HG02571 (cell line): ENCODE results near the gene VNN1.
"Not testable (repeated sequence)": the region's sequence is repeated elsewhere in the genome, so short reads cannot be mapped to it uniquely, and the experiment has no call there.

Experiments
- ATAC-seq: cut with Tn5 transposase; IDR thresholded peaks from one replicate; pipeline ENCODE4 v1.9.1; 2021; ENCODE audit warnings: mild to moderate bottlenecking, moderate library complexity; ENCODE audit not compliant: unreplicated experiment

Gene VNN1

DNA sequence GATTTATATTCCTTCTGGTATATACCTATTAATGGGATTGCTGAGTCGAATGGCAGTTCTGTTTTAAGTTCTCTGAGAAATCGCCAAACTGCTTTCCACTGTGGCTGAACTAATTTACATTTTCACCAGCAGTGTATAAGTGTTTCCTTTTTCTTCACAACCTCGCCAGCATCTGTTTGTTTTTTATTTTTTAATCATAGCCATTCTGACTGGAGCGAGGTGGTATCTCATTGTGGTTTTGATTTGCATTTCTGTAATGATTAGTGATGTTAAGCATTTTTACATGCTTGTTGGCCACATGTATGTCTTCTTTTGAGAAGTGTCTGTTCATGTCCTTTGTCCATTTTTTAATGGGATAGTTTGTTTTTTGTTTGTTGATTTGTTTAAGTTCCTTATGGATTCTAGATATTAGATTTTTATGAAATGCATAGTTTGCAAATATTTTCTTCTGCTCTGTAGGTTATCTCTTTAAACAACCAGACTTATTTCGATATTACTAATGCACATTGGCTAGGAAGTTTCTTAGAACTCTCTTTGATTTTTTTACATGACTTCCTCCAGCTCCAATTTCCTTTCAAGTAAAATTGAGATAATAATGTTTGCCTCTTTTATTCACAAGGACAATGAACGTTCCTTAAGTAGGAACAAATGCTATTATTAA lies 12.2 kb upstream of the VNN1 start:
- ATAC-seq: peak; percentile 54

DNA sequence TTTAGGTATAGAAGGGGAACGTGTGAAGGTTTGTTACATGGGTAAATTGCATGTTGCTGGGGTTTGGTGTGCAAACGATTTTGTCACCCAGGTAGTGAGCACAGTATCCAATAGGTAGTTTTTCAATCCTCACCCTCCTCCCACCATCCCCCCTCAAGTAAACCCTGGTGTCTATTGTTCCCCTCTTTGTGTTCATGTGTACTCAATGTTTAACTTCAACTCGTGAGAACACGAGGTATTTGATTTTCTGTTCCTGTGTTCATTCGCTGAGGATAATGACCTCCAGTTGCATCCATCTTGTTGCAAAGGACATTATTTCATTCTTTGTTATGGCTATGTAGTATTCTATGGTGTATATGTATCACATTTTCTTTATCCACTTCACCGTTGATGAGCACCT lies 11.6 kb upstream of the VNN1 start:
- peak; percentile 15 for ATAC-seq

DNA sequence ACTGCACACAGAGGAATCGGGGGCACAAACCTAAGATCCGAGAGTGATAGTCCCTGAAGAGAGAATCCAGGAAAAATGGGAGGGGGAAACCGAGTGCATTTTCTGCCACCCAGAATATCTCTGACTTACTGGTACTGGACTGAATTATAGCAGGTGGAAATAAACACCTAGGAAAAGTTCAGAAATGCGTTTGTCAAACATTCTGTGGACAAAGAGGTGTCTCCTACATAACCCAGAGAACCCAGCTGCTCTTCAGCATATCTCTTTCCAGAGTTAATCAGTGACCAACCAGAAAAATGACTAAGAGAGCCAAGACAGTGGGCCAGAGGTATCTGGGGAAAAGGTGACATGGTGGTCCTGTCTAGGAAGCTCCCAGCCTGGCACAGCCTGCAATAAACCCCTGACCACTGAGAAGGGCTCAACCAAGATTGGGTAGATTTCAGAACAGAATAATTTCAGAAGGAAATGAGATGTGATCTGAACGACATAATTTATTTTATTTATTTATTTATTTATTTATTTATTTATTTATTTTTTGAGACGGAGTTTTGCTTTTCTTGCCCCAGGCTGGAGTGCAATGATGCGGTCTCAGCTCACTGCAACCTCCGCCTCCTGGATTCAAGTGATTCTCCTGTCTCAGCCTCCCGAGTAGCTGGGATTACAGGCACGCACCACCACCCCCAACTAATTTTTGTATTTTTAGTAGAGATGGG lies 6.0 kb upstream of the VNN1 start:
- ATAC-seq: no peak

DNA sequence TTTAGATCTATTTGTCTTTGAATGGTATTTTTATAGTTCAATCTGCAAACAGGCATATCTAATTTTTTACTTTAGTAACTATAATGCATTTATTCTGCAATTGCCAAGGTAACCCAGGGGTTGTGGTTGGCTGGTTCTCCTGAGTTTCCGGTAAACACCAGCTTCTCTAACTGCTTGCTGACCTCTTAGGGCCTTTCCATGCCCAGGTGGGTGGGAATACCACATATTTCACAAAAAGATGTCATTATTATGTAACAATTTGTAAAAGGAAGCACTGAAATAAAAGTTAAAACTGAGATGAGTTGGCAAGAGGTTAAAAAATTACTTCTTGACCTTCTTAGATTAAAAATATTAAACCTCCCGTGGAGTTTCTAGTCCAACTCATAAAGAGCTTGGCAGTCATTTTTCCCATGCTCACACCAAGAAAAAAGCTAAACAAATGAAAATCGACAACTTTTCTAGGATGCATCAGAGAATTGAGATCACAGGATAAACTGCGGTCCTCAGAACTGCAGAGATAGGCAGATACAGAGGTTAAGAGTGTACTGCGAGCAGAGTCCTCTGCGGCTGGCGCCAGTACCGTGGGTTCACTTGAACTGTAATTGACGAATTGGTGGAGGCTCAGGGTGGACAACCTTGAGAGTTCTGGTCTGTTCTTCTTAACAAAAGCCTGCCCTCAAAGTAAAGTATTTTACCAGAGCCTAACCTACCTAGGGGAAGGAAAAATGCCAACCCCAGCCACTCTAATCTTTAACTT lies 2.2 kb upstream of the VNN1 start:
- ATAC-seq: no peak

DNA sequence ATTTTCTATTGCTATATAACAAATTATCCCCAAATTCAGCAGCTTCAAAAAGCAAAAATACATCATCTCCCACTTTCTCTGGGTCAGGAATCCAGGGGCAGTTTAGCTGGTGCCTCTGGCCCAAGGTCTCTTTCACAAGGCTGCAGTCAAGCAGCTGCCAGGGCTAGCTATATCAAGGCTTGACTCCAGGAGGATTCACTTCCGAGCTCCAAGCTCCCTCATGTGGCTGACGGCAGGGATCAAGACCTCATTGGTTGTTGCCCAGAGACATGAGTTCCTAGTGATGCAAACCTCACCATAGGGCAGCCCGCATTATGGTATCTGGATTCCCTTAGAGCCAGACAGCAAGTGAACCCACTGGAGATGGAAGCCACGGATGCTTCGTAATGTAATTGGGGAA lies 1.3 kb upstream of the VNN1 start:
- no peak for ATAC-seq

DNA sequence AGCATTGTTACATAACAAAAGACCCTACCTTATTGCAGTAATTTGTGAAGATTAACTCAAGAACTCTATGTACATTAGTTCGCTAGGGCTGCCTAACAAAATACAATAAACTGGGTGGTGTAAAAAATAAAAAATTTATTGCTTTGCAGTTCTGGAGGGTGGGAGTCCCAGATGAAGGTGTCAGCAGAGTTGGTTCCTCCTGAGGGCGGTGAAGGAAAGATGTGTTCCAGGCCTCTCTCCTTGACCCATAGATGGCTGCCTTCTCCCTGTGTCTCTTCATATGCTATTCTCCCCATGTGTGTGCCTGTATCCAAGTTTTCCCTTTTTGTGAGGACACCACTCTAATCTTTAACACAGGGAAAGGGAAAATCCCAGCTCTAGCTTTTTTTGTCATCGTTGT lies 305 bp upstream of the VNN1 start:
- ATAC-seq: no peak

DNA sequence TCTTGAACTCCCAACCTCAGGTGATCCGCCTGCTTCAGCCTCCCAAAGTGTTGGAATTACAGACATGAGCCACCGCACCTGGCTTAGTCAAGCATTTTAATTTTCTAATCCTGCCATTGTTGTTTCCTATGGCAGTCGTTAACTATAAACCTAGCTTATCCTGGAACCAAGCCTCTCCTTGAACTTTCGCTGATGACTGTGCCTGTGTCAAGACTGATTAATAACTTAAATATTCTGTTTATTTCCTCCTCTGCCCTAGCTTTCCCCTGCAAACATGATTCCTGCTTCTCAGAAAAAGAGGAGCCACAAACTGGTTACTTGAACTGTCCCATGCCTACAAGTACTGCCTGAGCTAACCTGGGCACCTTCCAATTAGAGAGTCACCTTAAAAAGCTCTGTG lies 1.5 kb downstream of the VNN1 start:
- ATAC-seq: no peak

DNA sequence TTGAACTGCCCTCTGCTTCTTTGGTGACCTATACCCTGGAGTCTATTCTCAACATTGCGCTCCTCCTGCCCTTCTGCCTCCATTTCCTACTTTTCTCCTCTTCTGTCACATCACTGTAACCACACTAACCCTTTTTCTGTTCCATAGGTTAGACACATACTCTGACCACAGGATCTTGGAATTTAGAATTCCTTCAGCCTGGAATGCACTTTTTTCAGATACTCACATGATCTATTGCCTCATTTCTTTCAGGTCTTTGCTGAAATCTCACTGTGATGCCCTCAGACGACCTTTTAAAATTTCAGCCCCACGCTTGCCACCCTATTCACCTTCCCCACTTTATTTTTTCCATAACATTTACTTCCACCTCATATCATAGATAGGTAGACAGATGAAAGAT lies 5.1 kb downstream of the VNN1 start:
- ATAC-seq: no peak

DNA sequence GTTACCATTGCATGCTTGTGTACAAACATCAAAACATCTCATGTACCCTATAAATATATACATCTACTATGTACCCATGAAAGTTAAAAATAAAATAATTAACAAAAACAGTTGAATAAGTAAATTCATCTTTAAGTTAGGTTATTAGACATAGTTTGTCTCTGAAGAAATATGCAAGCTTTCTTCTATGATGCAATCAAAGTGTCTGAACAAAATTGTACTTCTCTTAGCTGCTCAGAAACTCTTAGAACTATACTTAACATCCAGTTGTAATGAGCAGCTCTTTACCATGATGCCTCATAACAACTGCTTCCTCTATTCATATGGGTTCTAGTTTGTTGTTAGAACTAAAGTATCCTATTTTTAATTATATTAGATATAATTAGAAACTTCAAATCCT lies 5.9 kb downstream of the VNN1 start:
- no peak for ATAC-seq

DNA sequence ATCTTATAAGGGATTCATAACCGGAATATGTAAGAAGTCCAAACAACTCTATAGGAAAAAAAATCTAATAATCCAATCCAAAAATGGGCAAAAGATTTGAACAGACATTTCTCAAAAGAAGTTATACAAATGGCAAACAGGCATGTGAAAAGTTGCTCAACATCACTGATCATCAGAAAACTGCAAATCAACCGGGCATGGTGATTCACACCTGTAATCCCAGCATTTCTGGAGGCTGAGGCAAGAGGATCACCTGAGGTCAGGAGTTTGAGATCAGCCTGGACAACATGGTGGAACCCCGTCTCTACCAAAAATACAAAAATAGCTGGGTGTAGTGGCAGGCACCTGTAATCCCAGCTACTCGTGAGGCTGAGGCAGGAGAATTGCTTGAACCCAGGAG lies 7.1 kb downstream of the VNN1 start:
- not testable (repeated sequence) for ATAC-seq

DNA sequence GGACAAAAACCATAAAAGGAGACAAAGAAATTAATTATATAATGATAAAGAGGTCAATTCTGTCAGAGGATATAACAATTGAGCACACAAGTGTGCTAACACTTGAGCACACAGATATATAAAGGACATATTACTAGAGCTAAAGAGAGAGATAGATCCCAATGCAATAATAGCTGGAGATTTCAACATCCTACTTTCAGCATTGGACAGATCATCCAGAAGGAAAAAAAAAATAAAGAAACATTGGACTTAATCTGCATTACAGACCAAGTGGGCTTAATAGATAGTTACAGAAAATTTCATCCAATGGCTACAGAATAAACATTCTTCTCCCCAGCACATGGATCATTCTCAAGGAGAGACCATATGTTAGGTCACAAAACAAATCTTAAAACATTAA lies 9.9 kb downstream of the VNN1 start:
- no peak for ATAC-seq

DNA sequence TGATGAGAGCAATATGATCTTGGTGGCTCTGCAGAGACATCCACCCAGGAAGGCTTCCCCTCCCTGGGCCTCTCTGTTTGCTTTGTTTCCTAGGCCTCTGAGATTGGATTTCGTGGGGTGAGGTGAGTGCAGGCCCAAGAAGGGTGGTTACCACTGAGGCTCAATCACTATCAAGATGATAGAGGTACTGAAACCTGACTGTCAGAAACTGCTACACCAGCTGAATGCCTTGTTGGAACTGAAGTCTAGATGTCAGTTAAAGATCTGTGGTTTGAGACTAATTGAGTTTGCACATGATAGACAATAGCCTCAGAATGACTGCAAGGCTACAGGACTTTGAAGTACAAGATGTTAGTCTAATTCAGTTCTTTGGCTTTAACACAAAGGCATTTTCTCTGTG lies 15.2 kb downstream of the VNN1 start:
- no peak for ATAC-seq

DNA sequence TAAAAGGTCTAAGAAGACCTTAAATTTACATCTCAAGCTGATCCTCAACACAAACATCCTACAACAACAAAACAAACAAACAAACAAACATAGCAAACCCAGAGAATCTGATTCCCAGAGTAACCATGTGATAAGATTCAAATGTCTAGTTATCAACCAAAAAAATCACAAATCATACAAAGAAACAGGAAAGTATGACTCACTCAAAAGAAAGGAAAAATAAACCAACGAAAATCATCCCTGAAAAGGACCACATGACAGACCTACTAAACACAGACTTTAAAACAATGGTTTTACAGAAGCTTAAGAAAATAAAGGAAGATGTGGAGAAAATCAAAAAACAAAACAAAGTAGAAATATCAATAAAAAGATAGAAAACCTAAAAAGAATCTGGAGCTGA lies 18.1 kb downstream of the VNN1 start:
- ATAC-seq: no peak

DNA sequence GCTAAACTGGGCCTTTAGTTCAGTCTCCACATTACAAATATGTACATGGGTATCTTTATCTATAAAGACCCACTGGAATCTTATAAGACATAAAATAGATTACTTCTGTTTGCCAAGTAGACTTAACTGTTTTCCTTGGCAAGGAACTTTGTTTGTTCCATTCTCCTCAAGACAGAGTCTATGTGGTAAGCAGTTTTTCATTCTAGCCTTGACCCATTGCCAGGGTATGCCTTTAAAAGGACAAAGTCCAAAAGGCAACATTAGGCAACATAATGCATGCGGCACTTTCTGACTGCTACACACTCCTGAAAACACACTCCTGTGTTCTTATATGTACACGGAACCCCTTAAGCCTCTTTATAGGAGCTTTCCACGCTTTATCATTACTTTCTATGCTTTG lies 20.4 kb downstream of the VNN1 start:
- ATAC-seq: no peak

DNA sequence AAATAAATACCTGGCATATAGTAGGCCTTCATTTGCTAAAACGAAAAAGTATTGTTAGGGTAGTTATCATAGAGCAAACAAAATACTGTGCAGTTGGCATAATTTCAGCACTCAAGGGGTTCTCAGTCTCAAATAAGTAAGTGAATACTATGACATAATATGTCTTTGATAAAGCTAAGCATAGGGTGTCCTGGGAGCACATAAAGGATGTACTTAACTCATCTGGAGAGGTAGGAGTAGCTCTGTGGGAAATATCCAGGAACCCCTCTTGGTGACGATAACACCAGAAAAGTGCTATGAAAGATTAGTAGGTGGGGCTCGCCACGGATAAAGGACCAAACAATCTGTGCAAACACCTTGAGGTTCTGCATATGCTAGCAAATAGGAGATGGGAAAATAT lies 23.2 kb downstream of the VNN1 start:
- ATAC-seq: no peak

DNA sequence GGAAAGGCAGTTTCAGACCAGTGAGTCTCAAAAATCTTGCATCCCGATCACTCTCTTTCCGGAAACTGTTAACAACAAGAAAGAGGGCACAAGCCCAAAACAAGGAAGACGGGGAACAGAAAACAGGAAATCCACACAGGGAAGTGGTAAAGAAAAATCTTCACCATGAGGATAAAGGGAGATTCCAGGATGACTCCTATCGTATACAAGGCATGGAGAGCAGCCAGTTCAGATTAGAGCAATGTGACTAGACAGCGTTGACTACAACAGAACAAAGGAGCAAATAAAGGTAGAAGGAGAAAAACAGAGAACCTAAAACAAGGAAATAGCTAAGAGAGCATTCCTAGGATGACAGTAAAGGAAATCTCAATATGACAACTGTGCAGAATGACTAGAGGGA lies 26.5 kb downstream of the VNN1 start:
- no peak for ATAC-seq

DNA sequence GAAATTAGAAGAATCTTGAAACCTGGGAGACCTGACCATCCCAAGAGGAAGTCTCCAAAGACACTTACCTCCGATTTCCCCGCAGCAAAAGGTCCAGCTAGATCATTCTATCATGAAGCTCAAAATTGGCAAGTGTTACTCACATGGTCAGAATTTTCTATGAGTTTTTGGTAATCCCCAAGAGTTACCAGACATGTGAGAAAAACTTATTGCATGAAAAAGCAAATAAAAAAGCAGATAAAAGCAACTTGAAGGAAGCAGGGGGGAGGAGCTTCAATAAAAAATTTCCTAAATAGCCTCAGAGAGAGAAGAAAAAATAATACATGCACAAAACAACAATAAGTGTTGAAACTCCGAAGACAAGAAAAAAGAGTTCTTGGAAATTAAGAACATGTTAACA lies 27.3 kb downstream of the VNN1 start:
- ATAC-seq: no peak

DNA sequence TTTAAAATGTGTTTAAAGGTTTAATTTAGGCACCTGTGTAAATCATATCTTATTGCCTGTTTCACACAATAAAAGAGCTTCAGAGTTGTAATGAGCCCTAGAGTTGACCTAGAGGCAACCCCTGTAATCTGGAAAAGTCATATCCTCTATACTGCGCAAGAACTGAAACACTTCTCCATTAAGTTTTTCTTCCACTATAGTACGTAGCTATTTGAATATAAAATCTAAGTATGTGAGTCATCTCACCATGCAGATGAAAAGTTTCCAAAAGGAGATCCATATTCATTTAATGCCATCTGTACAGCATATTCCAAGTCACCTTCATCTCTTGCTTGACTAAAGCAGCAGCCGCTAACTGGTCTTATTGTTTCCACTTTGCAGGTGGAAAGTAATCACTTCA lies 28.8 kb downstream of the VNN1 start:
- no peak for ATAC-seq

DNA sequence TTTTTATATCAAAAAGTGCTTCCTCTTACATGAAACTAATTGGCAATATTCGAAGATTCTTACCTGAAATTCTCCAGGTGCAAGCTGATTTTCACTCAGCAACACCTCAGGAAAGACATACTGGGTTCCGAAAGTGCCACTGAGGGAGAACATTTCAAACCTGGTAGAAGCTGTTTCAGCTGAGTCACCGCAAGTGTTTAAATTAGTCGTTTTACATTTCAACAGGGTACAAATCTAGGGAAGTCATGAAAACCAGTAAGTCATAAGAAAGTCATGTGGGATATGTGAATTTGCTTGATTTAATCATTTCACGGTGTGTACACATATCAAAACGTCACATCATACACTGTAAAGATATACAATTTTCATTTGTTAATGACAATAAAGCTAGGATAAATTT lies 29.6 kb downstream of the VNN1 start:
- no peak for ATAC-seq

DNA sequence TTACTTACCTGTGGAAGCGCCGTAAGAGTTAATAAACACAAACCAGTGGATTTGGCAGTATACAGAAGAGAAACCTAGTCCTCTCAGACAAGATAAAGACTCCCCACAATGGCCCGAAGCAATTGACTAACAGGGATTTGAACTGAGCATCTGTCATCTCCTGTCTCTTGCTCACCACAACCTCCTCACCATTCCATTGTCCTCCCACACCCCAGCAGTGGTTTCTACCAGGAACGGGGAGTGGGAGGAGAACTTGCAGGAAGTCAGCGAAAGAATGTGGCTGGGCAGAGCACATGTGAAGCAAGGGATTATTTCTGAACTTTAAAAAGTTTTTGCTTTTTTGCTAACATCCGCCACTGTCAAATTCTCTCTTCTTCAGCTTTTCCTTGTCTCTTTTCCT lies 30.3 kb downstream of the VNN1 start:
- no peak for ATAC-seq

DNA sequence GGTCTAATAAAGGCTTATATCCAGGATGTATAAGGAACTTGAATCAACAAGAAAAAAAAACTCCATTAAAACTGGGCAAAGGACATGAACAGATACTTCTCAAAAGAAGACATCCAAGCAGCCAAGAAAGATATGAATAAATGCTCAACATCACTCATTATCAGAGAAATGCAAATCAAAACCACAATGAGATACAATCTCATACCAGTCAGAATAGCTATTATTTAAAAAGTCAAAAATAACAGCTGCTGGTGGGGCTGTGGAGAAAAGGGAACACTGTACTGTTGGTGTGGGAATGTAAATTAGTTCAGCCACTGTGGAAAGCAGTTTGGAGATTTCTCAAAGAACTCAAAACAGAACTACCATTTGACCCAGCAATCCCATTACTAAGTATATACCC lies 34.8 kb downstream of the VNN1 start:
- ATAC-seq: not testable (repeated sequence)

DNA sequence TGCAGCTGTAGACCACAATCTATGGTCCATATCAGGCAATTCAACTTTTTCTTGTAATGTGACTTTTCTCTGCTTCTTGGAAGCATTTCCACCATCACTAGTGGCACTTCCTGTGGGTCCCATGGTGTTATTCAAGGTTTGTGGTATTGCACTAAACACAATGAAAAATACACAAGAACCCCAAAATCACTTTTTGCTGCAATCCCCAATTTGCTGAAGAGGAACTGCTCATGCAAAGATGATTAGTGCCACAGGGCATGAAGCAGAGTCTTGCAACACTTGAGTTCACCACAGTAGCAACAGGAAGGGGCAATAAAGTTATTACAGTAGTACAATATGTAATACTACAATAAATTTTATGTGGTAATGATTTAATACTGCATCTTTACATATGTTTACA lies 38.1 kb downstream of the VNN1 start:
- no peak for ATAC-seq
